Stimulated activated CD4-positive, alpha-beta T cell treated with anti-CD3 and anti-CD28 coated beads, Interleukin-15, amount 100 ng/mL, for 48 hours (primary cell): ENCODE results near the gene ERGIC1.
A peak's percentile ranks its signal among the peaks of the same experiment; 100 is the strongest.

Source experiments
- DNase-seq, 2 donors: peaks; one replicate each; pipeline ENCODE4 v3.0.0-alpha.2; 2020; ENCODE audit warnings: low read depth in 2 of 2

The ERGIC1 gene

DNA sequence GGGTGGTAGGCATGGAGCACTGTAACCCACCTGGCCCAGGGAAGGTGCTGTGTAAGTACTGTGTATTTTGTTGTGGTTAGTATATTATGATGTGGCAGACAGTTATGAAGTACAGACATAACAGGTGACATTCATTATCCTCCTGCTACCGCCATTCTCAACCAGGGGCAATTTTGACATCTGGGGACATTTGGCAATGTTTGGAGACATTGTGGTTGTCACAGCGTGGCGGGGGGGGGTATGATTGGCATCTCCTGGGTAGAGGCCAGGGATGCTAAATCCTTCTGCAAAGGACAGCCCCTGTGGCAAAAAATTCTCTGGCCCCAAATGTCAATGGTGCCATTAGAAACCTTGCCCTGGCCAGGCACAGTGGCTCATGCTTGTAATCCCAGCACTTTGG is 115.4 kb downstream of the ERGIC1 start:
- DNase-seq: no peak

DNA sequence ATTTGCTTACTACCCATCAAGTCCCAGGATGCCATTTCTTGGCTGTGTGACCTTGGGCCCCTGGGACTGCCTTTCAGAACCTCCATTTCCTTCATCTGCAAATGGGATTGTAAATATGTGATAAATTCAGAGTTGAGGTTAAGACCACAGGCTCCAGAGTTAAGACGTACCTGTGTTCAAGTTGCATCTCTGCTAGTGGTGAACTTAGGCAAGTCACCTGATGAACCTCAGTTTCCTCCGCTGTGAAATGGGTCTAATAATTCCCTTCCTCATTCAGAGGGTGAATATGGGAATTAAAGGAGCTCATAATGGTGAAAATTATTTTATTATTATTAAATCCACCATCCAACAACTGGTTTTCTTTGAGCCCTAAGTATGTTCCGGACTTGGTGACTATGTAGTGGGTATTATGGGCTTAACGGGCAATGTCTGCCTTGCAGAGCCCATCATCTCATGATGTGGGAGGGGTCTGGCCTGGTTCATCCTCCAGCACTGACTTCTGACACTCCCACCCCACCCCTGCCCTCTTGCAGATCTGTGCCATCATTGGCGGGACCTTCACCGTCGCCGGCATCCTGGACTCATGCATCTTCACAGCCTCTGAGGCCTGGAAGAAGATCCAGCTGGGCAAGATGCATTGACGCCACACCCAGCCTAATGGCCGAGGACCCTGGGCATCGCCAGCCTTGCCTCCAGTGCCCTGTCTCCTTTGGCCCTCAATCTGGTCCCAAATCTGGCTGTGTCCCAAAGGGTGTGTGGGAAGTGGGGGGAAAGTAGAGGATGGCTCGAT is 116.3 kb downstream of the ERGIC1 start:
- DNase-seq: no peak

- DNase-seq: no peak
Measured at GRCh38 chr5:172951371-172952033, 117.5 kb downstream of the ERGIC1 start.

DNA sequence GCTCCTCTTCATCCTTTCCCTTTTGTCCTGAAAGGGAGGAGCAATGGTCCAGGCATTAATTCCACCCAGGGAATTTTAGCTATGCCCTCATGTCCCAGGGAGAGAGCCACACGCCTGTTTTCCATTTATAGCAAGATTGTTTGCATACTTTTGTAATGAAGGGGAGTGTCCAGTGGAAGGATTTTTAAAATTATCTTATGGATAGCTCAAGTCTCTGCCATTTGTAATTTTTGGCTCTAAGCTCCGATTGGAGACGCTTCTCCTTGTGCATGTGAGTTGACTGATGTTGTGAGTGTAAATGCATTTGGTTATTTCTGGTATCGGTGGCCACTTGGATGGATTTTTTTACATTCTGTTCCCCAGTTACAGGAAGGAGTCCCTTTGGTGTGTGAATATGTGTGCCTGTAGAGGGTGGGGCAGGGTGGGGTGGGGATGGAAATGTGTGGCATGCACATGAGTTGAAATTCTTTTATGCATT is 118.0 kb downstream of the ERGIC1 start:
- DNase-seq: no peak

DNA sequence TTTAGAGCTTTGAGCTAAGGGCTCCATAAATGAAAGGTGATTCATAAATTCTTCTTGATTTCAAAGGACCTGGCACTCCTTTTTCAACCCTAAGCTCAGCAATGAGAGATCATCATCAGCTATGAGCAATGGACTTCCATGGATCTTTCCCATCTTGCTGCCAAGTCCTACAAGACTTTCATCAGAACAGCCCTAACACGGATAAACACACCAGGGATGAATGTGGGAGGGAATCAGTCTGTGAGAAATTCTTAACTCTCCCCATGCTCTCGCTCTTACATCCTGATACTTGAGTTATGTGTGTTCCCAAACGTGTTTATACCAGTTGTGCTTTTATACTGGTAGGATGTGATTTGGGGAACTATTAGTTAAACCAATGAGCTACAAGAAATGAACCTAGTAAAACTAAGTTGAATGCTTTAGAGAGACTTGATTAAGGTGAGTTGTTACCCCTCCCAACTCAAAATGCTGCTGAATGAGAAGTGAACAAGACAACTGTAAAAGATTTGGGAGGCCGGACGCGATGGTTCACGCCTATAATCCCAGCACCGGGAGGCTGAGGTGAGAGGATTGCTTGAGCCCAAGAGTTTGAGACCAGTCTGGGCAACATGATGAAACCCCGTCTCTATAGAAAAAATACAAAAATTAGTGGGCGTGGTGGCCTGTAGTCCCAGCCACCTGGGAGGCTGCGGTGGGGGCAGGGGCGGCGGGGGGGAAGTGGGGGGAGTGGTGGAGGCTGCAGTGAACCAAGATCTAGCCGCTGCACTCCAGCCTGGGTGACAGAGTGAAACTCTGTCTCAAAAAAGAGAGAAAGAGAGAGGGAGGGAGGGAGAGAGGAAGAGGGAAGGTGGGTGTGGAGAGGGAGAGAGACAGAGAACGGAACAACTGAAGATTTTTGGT is 120.0 kb downstream of the ERGIC1 start:
- no peak for DNase-seq

- DNase-seq: no peak
Measured at GRCh38 chr5:172954751-172955159, 120.7 kb downstream of the ERGIC1 start.

- no peak for DNase-seq
Measured at GRCh38 chr5:172956228-172956627, 122.2 kb downstream of the ERGIC1 start.

GRCh38 chr5:172956936-172957335 is 122.9 kb downstream of the ERGIC1 start:
- DNase-seq: no peak

DNA sequence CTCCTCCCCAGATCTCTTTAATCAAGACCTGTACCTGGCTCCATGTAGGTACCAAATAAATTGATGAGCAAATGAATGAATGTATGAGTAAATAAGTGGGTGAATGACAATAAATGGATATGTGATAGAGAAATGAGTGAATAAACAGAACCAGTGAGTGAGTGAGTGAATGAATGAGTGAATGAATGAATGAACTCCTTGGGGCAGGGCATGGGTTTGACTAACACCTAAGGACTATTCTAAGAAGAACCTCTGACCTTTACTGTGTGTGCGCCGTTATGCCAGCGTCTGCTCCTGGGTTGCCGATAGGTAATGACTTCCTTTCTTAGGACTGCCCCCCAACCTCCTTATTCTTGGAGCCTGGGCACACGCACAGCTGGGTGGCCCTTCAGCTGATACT is 123.4 kb downstream of the ERGIC1 start:
- DNase-seq: no peak

DNA sequence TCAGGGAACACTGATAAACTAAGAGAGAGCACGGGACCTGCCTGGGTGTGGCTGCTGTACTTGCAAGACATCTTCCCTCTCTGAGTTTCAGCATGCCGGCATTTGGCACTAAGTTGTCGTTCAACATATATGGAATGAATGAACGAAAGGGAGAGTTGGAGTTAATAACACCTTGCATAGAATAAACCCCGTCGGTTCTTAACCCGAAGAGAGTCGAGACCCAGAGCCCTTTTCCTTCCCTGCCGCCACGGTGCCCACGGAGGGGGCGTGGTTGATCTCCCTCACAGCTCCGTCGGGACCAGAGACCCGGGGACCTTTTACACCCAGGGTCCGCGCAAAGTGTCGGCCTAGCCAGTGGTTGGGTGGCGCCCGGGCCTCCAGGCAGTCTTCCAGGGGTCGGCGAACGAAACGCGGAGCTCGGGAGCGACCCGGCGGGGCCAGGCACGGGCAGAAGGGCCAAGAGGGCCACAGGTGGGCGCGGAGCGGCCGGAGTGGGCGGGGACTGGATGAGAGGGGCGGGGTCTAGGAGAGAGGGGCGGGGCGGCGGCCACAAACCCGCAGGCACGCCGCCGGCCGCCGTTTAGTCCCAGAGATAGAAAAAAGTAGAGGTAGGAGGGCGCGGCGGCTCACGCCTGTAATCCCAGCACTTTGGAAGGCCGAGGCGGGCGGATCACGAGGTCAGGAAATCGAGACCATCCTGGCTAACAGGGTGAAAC is 124.4 kb downstream of the ERGIC1 start:
- peak; percentile 56 to 58 for DNase-seq

DNA sequence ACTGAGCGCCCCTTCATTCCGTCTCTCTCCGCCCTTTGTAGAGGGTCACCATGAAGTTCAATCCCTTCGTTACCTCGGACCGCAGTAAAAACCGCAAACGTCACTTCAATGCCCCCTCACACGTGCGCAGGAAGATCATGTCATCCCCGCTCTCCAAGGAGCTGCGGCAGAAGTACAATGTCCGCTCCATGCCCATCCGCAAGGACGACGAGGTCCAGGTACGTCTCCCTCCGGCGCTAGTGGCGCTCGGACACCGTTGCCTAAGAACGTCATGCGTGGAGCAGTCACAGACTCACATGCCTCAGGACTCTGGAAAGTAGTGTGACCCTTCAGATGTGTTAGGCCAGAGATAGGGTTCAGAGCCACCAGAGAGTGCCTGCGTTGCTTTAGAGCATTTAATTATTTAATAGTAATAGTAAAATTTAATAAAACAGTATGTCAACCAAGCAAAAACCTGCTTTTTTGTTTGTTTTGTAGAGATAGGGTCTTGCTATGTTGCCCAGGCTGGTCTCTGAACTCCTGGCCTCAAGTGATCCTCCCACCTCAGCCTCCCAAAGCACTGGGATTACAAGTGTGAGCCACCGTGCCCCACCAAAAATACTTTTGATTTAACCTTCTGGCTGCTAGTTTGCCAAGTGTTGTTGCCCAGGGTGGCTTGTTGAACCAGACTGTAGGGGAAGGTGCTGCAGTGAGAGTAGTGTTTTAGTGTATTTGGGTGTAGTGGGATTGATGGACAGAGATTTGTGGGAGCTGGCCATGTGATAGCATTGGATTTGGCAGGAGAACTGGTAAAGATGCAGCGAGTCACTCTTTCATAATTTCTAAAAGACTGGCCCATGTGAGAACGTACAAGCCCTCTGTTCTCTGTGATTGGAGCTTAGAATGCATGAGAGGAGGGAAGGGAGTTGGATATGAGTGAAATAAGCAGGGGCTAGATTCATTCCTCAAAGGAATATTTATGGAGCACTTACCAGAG is 126.1 kb downstream of the ERGIC1 start:
- no peak for DNase-seq

- DNase-seq: no peak
Measured at GRCh38 chr5:172969921-172970320, 135.9 kb downstream of the ERGIC1 start.

- no peak for DNase-seq
Measured at GRCh38 chr5:172971482-172971881, 137.4 kb downstream of the ERGIC1 start.

DNA sequence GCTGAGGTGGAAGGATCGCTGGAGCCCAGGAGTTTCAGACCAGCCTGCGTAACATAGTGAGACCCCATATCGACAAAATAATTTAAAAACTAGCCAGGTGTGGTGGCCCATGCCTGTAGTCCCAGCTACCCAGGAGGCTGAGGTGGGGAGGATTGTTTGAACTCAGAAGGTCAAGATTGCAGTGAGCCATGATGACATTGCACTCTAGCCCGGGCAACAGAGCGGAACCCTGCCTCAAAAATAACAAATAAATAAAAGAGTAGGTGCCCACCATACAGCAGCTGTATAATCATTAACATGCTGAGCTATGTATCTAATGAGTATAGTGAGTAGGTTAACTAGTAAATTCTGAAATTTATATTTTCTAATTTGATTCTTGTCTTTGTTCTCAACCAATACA is 138.5 kb downstream of the ERGIC1 start:
- no peak for DNase-seq

DNA sequence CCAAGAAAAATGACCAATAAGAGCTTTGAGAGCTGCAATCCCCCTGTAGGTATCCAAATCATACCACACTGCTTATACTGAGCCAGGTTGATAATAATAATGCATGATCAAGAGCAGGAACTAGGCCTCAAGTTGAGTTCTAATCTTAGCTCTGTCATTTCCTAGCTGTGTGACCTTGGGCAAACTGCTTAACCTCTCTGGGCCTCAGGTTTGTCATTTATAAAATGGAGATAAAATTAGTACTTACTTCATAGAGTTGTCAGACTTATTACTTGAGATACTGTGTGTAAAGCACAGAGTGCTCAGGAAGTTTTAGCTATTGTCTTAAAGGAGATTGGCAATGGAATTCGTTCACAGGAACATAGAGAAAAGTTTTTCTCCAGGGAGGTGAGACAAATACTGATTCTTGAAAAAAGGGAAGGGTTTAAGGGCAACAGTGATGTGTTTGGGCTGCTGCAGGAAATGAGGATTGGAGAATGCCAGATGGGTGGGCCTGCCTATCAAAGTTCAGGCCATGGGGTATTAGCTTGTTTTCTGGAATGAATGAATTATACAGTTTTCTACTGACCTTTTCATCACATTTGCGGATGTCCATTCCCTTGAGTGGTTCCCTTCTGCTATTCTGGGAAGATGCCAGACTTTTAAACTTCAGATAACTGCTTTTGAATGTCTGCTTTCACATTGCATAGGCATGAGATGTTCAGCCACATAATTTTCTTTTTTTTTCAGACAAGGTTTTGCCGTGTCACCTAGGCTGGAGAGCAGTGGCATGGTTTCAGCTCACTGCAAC is 139.3 kb downstream of the ERGIC1 start:
- no peak for DNase-seq

- DNase-seq: no peak
Measured at GRCh38 chr5:172973931-172974330, 139.9 kb downstream of the ERGIC1 start.

- DNase-seq: no peak
Measured at GRCh38 chr5:172975289-172975688, 141.2 kb downstream of the ERGIC1 start.

GRCh38 chr5:172979778-172980177 is 145.7 kb downstream of the ERGIC1 start:
- no peak for DNase-seq

DNA sequence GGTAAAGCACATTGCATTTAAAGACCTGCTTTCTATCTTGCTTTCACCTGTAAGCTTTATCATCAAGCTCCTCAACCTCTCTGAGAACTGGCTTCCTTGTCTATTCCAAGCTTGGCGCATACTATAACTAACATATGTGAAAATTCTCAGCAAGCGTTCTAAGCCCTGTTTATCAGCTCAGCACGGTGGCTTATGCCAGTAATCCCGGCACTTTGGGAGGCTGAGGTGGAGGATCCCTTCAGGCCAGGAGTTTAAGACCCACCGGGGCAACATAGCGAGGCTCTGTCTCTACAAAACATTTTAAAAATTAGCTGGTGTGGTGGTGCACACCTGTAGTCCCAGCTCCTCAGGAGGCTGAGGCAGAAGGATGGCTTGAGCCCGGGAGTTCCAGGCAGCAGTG is 147.9 kb downstream of the ERGIC1 start:
- DNase-seq: no peak
